ENCODE data around the gene AKAP6.
"Not testable (repeated sequence)": the region's sequence is repeated elsewhere in the genome, so short reads cannot be mapped to it uniquely, and the experiment has no call there.

The AKAP6 gene

DNA sequence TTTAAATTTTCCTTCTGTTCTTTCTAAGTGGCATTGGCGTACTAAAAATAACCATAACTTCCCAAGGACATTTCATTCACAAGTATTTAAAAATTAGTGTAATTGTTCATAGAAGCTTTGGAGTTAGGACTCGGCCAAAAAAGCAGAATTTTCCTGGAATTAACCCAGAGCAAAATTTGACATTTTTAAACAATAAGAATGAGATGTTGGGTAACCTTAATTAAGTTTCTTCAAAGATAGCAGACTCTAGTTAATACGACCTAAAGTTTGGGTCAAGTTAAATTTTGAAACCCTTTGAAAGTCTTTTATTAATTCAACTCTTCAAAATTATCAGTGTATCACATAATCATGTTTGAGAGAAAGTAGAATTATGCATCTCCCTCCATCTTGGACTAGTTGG, 118.3 kb downstream of the AKAP6 start:
- DNase-seq (ENCODE audit: low read depth in 2 of 2) = no peak

DNA sequence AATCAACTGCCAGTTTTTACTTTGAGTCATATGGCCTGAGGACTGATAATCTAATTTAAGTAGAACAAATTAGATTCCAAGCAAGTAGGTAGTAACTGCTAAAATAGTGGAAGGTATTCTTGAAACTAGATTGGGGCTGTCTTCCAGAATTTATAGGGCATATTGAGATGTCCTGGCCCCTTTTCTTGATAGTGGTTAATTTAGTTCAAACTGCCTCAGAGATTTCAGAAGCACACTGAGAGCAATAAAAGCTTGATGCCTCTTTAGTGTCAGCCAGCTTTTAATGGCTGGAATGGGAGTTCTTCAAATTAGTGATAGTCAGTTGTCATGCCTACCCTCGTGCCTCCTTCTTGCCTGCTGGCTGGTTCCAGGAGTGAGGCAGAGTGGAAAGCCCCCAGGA, 120.5 kb downstream of the AKAP6 start:
- no peak for DNase-seq (ENCODE audit: low read depth in 2 of 2)

DNA sequence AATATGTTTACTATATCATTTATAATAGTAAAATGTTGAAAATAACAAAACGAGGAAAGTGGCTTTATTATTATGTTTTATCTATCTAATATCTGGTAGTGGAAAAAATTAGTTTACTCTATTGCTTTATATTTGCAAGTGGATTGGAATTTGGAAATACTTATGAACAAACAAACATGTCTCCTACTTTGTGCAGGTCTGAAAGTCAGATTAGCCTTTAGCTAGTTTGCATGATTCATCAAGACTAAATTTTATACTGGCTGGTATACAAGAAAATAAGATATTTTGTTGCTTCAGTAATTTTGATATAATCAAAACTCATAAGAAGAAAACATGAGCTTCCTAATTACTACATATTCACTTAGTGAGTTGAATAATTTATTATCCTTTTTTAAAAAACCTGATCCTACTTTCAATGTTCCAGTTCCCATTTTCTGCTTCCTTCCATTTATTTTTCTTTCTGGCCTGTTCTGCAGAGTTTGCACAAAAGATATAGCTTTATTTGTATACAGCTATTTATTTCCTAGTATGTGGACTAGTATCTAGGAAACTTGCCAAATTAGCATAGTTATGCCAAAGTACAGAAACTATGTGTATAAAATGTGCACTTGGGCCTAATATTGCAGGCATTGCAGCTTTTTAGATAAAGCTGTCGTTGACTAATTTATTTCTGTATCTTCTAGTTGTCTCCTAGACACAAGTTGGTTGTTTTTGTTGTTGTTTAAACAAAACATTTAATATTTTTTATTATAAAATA, 122.0 kb downstream of the AKAP6 start:
- no peak for DNase-seq (ENCODE audit: low read depth in 2 of 2)

DNA sequence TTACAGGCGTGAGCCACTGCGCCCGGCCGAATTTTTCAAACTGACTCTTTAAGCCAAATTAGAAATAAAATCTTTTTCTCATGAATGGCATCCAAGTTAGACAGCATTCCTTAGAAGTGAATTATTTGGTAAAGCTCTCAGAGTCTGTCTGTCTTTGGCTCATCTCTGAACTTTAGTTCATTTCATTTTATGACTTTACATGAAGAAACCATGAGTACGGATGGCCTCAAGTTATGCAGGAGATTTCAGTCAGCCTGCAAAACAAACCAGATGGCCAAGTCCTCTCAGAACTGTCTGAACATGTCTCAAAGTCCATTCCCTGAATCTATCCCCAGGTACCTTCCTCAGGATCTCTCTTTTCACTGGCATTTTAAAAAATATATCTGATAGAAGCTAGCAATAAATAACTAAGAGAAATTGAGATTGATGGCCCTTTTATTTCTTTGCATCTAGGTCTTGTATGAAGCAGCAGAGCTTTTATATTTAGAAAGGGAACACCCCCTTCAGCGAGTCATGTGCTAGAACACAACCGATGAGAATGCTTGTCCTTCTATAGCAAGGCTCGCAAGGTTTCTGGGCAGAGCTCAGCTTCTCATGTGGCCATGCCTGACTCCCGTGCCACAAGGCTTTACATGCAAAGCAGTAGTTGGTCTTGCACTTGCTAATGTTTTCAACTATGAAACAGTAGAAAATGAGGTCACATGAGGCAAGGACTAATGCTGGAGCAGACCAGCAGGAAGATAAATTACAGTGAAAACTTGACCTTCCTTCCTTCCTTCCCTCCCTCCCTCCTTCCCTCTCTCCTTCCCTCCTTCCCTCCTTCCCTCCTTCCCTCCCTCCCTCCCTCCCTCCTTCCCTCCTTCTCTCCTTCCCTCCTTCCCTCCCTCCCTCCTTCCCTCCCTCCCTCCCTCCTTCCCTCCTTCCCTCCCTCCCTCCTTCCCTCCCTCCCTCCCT, 125.0 kb downstream of the AKAP6 start:
- no peak for DNase-seq (ENCODE audit: low read depth in 2 of 2)

DNA sequence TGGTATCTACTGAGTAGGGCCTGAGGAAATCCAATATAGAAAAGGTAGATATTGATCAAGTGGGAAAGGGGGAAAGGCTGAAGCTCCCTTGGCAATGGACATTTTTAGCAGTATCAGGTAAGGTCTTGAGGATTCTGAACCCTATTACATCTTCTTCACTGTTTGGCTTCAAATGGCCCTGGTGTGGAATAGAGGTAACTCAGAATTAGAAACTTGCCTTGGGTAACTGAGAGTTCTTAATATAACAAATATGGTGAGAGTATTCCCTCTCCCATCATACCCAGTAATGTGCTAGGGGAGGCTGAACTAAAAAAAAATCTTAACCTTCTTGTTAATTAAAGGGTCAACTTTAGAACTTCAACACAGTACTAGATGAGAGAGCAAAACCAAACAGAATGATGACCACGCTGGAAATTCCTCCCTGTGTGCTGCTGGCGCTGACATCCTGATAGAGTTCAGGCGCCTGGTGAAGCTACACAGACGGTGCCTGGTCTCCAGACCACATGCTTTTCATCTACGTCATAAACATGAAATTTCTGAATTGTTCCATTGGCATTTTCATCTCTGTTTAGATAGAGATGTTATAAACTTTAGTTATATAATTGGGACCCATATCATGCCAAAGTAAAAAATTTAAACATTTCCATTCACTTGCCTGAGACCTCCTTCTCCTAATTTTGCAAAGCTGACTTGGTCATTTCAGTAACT, 128.3 kb downstream of the AKAP6 start:
- no peak for DNase-seq (ENCODE audit: low read depth in 2 of 2)

DNA sequence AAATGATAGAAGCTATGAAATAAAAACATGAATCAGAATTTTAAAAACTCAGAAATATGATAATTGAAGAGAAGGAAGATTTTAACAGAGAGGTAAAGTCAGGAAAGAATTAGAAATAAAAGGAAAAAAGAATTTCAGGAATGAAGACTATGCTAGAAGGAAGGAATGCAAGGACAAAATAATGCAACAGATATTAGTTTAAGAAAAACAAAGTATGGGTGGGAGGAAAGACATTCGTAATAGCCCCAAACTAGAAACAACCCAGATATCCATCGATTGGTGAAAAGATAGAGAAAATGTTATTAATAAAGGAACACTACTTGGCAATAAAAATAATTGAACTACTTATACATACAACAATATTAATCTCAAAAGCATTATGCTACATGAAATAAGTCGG, 129.6 kb downstream of the AKAP6 start:
- no peak for DNase-seq (ENCODE audit: low read depth in 2 of 2)

DNA sequence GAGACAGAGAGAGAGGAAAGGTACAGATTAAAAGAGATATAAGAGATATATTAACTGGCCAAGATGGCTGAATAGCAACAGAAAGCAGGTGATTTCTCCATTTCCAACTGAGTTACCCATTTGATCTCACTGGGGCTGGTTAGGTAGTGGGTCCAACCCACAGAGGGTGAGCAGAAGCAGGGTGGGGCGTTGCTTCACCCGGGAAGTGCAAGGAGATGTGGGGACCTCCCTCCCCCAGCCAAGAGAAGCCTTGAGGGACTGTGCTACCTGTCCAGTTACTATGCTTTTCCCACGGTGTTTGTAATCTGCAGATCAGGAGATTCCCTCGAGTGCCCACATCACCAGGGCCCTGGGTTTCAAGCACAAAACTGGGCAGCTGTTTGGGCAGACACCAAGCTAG, 131.2 kb downstream of the AKAP6 start:
- DNase-seq (ENCODE audit: low read depth in 2 of 2) = no peak

DNA sequence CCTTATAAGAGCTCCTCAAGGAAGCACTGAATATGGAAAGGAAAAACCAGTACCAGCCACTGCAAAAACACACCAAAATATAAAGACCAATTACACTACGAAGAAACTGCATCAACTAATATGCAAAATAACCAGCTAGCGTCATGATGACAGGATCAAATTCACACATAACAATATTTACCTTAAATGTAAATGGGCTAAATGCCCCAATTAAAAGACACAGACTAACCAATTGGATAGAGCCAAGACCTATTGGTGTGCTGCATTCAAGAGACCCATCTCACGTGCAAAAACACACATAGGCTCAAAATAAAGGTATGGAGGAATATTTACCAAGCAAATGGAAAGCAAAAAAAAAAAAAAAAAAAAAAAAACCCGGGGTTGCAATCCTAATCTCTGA, 133.5 kb downstream of the AKAP6 start:
- not testable (repeated sequence) for DNase-seq (ENCODE audit: low read depth in 2 of 2)

DNA sequence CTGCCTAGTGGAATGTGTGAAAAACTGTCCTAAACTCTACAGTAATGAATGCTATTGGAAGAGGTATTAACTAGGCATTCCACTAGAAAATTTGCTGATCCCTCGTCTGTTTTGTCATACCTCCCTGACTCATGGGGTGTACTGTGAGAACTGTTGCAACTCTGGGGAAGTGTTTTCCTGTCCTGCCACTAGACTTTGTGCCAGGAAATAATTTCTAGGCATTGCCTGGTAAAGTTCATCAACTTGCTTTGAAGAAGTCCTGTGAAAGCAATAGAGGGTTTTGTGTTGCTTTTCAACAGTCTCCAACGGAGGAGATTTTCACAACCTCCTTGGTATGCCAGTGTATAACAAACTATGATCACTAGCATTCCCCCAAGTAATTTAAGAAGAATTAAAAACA, 139.9 kb downstream of the AKAP6 start:
- DNase-seq (ENCODE audit: low read depth in 2 of 2) = no peak

DNA sequence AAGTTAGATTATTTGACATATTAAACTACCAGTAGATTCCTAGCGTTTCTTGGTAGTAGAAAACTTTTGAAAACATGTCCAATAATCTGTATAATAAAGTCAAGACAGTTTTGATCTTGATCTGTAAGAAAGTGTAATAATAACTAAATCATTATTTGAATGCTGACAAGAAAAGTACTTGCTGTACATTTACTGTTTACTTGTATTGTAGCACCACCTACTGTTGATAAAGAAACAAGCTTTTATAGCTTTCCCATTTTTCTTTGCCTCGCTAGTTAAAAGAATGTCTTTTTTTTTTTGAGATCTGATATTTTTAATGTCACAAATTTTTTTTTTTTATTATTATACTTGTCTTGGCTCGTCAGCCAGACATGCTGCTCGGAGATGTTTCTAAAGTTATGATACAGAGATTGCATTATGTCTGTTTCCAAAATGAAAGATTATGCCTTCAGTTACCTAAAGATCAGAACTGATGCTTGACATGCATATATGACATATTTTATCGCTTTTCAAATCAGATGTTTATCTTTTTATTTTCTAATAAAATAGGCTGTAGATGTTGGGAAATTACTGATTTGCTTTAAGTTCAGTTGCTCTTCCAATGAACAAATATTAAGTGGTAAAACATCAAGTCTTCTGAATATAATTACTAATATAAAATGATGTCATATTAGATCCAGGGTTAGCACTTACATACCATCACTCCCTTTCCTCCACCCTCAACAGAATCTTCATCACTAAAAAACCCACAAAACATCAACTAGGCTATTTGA, 140.5 kb downstream of the AKAP6 start:
- no peak for DNase-seq (ENCODE audit: low read depth in 2 of 2)

DNA sequence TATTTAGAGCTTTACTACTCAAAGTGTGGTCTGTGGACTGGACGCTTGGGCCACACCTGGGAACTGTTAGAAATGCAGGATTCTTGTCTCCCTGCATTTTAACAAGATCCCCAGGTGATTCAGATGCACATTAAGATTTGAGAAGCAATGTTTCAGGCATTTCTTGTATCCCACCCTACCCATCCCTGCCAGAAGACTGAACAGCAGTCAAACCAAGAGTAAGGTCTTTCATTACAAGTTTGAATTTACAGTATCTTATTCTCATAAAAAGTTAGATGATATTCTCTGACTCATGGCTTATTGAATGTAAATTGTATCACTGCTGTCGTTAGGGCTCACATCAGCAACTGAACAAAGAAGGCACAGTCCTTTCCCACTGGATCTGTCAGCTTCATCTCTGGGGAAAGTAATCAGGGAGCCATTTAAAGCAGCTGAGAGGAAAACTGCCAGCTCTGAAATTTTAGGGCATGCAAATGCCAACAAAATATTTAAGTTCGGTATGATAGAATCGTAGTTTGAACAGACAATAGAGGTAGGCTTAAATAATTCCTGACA, 141.1 kb downstream of the AKAP6 start:
- no peak for DNase-seq (ENCODE audit: low read depth in 2 of 2)

DNA sequence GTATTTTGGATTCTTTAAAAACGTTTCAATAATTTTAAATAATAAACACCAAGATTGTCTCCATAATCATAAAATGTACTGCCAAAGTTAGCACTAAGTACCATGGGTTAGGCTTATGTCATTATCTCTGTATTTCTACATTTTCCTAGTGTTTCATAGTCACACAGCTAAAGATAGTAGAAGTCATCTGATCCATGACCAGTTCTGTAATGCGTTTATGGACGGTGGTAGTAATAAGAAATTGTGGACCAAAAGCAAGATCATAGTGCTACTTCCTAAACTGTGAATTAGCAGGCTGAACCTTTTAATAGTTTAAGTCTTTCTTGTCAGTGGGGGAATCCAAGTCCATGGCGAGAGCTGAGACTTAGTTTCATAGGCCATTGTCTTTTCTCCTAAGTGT, 142.1 kb downstream of the AKAP6 start:
- DNase-seq (ENCODE audit: low read depth in 2 of 2) = no peak

DNA sequence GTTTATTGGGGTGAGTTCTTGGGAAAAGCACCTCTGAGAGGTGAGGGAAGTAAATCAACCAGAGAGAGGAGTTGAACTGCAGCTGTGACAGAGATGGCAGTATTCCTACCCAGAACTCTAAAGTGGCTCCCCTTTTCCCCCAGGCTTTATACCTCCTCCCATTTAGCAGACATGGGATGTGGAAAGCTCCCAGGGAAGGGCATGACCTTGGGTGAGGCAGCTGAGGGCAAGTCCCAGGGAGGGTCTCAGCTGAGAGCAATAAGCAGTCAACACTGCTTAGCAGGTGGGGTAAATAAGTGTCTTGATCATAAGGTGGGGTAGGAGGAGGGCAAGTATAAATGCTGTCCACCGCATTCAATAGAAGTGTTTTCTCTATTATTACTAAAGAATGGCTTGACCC, 143.0 kb downstream of the AKAP6 start:
- no peak for DNase-seq (ENCODE audit: low read depth in 2 of 2)

DNA sequence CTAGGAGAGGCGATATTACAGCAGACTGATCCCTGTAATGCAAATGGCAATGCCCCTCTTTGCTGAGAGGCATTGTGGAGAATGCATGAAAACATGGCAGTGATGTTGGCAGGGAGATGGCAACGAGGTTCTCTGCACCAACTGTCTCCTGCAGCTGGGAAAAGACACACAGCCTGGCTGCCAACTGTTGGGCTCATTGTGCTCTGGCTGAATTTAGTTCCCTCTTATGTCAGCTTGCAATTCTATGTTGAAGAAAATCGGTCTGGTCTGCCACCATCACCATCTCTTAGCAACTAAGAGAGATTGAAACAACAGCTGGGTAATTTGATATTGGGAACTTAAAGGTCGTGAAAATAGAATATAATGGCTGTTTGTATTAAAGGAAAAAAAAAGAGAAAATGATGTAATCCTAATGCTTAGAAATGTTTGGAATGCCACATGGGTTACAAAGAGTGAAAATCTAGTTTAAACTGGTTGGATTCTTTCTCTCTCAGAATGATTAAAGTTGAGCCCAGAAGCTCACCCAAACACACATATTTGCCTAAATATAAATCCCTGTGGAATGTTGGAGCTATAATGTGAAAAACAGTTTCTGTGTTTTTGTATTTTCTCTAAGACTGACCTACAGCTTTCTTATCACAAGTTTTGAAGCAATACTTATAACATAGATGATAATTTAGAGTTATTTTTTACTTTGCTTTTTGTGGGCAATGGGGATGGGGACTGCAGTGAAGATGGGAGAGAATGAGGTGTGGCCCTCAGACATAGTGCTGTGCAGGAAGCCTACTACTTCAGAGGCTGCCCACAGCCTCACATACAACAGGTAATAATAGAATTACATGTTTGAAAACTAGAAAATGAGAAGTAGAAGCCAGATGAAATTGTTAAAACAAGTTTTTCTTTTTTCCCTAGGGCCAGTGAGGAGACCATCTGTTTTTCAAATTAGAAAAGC, 143.7 kb downstream of the AKAP6 start:
- DNase-seq (ENCODE audit: low read depth in 2 of 2) = no peak

DNA sequence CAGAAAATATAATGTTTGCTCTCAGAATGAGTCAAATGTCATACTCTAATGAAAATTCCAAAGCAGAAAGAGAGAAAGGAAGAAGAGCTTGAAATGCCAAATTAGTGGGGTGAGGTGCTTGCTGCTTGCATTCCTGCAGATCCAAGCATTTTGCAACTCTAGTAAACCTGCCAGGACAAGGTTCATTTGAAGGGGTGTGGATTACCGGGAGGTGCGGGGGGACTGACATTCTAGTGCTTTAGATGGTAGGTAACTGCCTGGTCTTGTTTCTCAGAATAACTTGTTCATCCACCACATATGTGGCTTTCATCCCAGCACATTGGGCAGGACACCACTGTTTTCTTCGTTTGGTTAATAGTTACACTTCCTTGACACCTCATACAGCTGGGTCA, 144.4 kb downstream of the AKAP6 start:
- no peak for DNase-seq (ENCODE audit: low read depth in 2 of 2)

DNA sequence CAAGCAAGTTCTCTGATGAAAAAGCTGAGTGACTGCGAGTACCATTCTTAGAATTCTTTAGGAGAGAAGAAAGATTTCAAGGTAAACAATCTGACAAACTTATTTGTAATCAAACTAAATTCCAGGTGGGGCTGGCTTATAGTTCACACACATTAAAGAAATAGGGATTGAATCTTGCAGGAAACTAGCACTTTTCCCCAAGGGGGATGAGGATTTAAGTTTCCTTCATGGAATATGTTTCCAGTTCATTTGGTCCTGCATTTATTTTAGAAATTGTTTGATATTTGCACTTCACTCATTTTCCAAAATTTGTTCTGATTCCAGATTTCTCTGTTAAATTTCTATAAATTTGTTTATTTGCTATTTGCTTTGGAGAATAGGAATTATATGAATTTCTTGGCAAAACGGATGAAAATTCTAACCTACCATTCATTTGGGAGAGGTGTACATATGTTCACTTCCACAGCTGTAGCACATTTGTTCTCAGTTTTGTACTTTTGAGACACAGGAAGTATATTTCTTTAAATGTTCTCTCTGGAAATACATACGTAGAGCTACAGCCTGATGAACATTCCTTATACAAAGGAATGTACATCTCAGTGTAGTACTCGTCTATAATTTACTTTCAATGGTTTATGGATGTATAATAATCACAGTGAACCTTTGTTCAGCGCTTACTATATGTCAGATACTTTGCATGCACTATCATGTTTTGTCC, 145.5 kb downstream of the AKAP6 start:
- DNase-seq (ENCODE audit: low read depth in 2 of 2) = no peak

DNA sequence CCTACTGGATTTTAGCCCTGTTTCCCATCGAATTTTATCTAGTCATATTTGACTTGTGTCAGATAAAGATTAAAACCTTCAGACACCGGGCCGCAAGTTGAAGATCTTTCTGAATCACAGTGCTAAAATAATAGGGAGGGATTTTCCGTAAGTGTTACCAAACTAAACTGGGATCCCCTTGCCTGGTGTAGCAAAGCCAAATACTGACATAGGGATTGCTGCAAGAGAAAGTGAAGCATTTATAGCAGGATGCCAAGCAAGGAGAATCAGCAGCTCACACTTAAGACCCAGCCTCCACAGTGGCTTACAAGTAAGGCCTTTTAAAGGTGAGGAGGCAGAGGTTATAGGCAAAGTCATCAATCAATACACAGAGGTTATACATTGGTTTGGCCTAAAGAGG, 147.4 kb downstream of the AKAP6 start:
- DNase-seq (ENCODE audit: low read depth in 2 of 2) = no peak

DNA sequence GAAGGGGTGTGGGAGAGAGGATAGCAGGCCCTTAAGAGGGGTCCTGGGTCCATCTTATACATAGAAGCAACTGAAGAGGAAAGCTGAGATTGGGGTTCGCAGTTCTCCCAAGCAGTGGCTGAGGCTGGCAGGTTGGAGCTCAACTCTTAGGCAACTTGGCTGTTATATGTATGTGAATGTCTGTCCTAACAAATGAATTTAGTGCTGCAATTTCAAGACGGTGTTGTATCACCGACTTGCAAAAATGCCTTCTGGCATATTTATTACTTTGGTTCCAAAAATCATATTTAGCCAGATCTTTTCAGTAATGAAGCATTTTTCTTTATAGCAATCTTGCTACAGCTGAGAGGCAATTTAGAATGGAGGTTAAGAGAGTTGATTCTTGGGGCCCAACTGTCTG, 148.3 kb downstream of the AKAP6 start:
- no peak for DNase-seq (ENCODE audit: low read depth in 2 of 2)

DNA sequence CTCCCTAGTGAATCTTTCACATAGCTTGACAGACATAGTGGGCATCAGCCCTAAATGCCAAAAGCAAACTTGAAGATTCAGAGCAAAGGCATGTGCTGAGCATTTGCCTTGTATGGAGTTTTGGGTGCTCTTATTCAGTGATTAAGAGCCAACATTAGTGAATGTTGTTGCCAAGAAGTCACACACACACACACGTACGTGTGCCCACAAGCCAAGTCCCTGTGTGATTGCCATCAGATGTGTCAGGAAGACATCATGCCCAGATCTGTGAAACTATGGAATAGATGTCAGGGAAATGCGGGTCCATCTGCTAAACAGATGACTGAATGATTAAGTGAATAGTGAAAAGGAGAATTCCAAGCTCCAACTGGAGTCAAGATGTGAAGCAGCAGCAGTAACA, 149.0 kb downstream of the AKAP6 start:
- no peak for DNase-seq (ENCODE audit: low read depth in 2 of 2)

DNA sequence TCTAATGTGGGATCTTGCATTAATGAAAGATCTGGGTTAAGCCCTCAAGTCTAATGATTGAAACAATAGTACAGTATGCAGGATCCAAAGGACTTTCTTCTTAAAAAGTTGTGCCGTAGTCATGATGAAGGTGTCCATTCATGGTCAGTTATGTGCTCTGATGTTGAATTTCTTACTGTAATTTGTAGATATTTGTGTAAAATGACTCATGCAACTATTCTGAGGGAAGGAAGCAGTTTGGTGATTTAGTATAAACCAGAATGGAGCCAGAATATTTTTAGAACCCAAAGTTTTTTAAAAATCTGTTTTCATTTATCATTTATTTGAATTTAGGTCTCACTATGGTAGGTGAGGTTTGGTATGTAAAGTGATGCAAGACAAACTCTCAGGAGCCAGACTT, 151.2 kb downstream of the AKAP6 start:
- no peak for DNase-seq (ENCODE audit: low read depth in 2 of 2)

All from stimulated activated CD4-positive, alpha-beta T cell treated with anti-CD3 and anti-CD28 coated beads, Interleukin-1b, Interleukin-23, amount 100 ng/mL, for 1 hour (primary cell).